Activated CD4-positive, alpha-beta T cell treated with anti-CD3 and anti-CD28 coated beads, Interleukin-10, Interleukin-2, amounts not matched to agents 100 ng/mL and 50 ng/mL, durations not matched to agents 16 hours and 8 hours (primary cell): ENCODE results near the gene ODF2.
A peak's percentile ranks its signal among the peaks of the same experiment; 100 is the strongest.
"Not testable (repeated sequence)": the region's sequence is repeated elsewhere in the genome, so short reads cannot be mapped to it uniquely, and the experiment has no call there.

Experiments used
- DNase-seq: peaks from one replicate; pipeline ENCODE4 v3.0.0-alpha.2; 2020

The ODF2 gene

GRCh38 chr9:128485414-128485855 lies 29.6 kb downstream of the ODF2 start:
- DNase-seq, result no peak

GRCh38 chr9:128486201-128486600 lies 30.4 kb downstream of the ODF2 start:
- no peak for DNase-seq

GRCh38 chr9:128493424-128493823 lies 37.6 kb downstream of the ODF2 start:
- no peak for DNase-seq

GRCh38 chr9:128494108-128494745 lies 38.4 kb downstream of the ODF2 start:
- no peak for DNase-seq

- DNase-seq, result no peak
These were observed 38.9 kb downstream of the ODF2 start for GRCh38 chr9:128494746-128495129.

- no peak for DNase-seq
These were observed 39.5 kb downstream of the ODF2 start for GRCh38 chr9:128495296-128495695.

- no peak for DNase-seq
These were observed 40.1 kb downstream of the ODF2 start for GRCh38 chr9:128495804-128496417.

- DNase-seq, result no peak
These were observed 42.2 kb downstream of the ODF2 start for GRCh38 chr9:128497824-128498610.

- DNase-seq, result no peak
These were observed 43.1 kb downstream of the ODF2 start for GRCh38 chr9:128498911-128499310.

GRCh38 chr9:128499920-128500319 lies 44.1 kb downstream of the ODF2 start:
- no peak for DNase-seq

GRCh38 chr9:128503415-128503825 lies 47.6 kb downstream of the ODF2 start:
- not testable (repeated sequence) for DNase-seq

GRCh38 chr9:128503870-128504269 lies 48.1 kb downstream of the ODF2 start:
- DNase-seq, result no peak

- peak; percentile 98 for DNase-seq
These were observed 48.9 kb downstream of the ODF2 start, which contains the start of gene GLE1 for GRCh38 chr9:128504485-128505413. TSS of gene GLE1 (plus strand) at chr9:128504719. CDS start at chr9:128504806, 87 bp downstream.

GRCh38 chr9:128505414-128505765 lies 49.6 kb downstream of the ODF2 start:
- no peak for DNase-seq

GRCh38 chr9:128505906-128506305 lies 50.1 kb downstream of the ODF2 start:
- not testable (repeated sequence) for DNase-seq

GRCh38 chr9:128512820-128513219 lies 57.0 kb downstream of the ODF2 start:
- no peak for DNase-seq

- DNase-seq, result no peak
These were observed 66.2 kb downstream of the ODF2 start for GRCh38 chr9:128521956-128522355.

- no peak for DNase-seq
These were observed 67.6 kb downstream of the ODF2 start for GRCh38 chr9:128523199-128523925.

- DNase-seq, result no peak
These were observed 70.9 kb downstream of the ODF2 start for GRCh38 chr9:128526720-128527119.

- DNase-seq, result no peak
These were observed 72.8 kb downstream of the ODF2 start for GRCh38 chr9:128528445-128529160.

GRCh38 chr9:128529191-128529590 lies 73.4 kb downstream of the ODF2 start:
- DNase-seq, result no peak
